HG02678 (cell line): ENCODE data around the gene ZRANB3.
"Not testable (repeated sequence)": the region's sequence is repeated elsewhere in the genome, so short reads cannot be mapped to it uniquely, and the experiment has no call there.

Experiments used
- ATAC-seq: cut with Tn5 transposase; IDR thresholded peaks from one replicate; pipeline ENCODE4 v1.9.1; 2021; ENCODE audit warnings: mild to moderate bottlenecking, moderate library complexity; ENCODE audit not compliant: unreplicated experiment

ZRANB3 gene

GRCh38 chr2:135142323-135142722 is 388.7 kb downstream of the ZRANB3 start:
- ATAC-seq: no peak

- ATAC-seq: no peak
Observed at GRCh38 chr2:135140606-135141005, 390.4 kb downstream of the ZRANB3 start.

GRCh38 chr2:135132314-135132713 is 398.7 kb downstream of the ZRANB3 start:
- ATAC-seq: no peak

- ATAC-seq: no peak
Observed at GRCh38 chr2:135130751-135131150, 400.3 kb downstream of the ZRANB3 start.

GRCh38 chr2:135125940-135126339 is 405.1 kb downstream of the ZRANB3 start:
- ATAC-seq: no peak

- ATAC-seq: no peak
Observed at GRCh38 chr2:135124924-135125886, 405.8 kb downstream of the ZRANB3 start.

- not testable (repeated sequence) for ATAC-seq
Observed at GRCh38 chr2:135121658-135122039, 409.4 kb downstream of the ZRANB3 start.

- no peak for ATAC-seq
Observed at GRCh38 chr2:135121016-135121657, 409.9 kb downstream of the ZRANB3 start.

- no peak for ATAC-seq
Observed at GRCh38 chr2:135119582-135119981, 411.4 kb downstream of the ZRANB3 start.

- ATAC-seq: no peak
Observed at GRCh38 chr2:135113322-135113721, 417.7 kb downstream of the ZRANB3 start.

GRCh38 chr2:135105513-135106316 is 425.3 kb downstream of the ZRANB3 start:
- ATAC-seq: not testable (repeated sequence)

GRCh38 chr2:135103843-135104242 is 427.2 kb downstream of the ZRANB3 start:
- no peak for ATAC-seq

GRCh38 chr2:135099802-135100483 is 431.1 kb downstream of the ZRANB3 start:
- no peak for ATAC-seq

- no peak for ATAC-seq
Observed at GRCh38 chr2:135097532-135098231, 433.3 kb downstream of the ZRANB3 start.

- no peak for ATAC-seq
Observed at GRCh38 chr2:135096665-135097446, 434.2 kb downstream of the ZRANB3 start.

GRCh38 chr2:135095591-135095990 is 435.4 kb downstream of the ZRANB3 start:
- no peak for ATAC-seq

- no peak for ATAC-seq
Observed at GRCh38 chr2:135094508-135094907, 436.5 kb downstream of the ZRANB3 start.

GRCh38 chr2:135093670-135094330 is 437.2 kb downstream of the ZRANB3 start:
- ATAC-seq: no peak

- ATAC-seq: no peak
Observed at GRCh38 chr2:135093193-135093592, 437.8 kb downstream of the ZRANB3 start.
